OCI-LY3 (cell line): ENCODE data around the gene PTPRN2.

Experiments used
- H2AFZ ChIP-seq: fragments of 200-600, 300-600 bp; shearing (Covaris generic); 2 replicates; pipeline ENCODE4 v1.6.0; 2014; ENCODE audit warnings: antibody characterized with exemption, low read depth, low read length
- H3K27ac ChIP-seq: fragments of 200-600, 300-600 bp; sonication (generic); 2 replicates; pipeline ENCODE4 v1.5.1; 2014; ENCODE audit warnings: mild to moderate bottlenecking, low read length, moderate library complexity, mixed read lengths
- H3K27me3 ChIP-seq: fragments of 200-600, 300-600 bp; sonication (generic); 2 replicates; pipeline ENCODE4 v1.6.1; 2014; ENCODE audit warnings: low read depth, low read length, mixed read lengths
- H3K36me3 ChIP-seq: fragments of 200-600, 300-600 bp; sonication (generic); replicated peaks from 2 replicates; pipeline ENCODE3; 2014; ENCODE audit warnings: low read depth, low read length, mixed read lengths
- H3K4me1 ChIP-seq: fragments of 300-600, 200-600 bp; sonication (generic); 2 replicates; pipeline ENCODE4 v1.6.1; 2014; ENCODE audit warnings: low read length, mixed read lengths
- H3K4me2 ChIP-seq: fragments of 200-600, 300-600 bp; sonication (generic); 2 replicates; pipeline ENCODE4 v1.6.1; 2014; ENCODE audit warnings: low read length, mixed read lengths
- H3K4me3 ChIP-seq: fragments of 300-600, 200-600 bp; sonication (generic); 2 replicates; pipeline ENCODE4 v1.5.1; 2014; ENCODE audit warnings: antibody characterized with exemption, mild to moderate bottlenecking, low read length, moderate library complexity
- H3K79me2 ChIP-seq: fragments of 300-600, 200-600 bp; shearing (Covaris generic); 2 replicates; pipeline ENCODE4 v1.6.1; 2014; ENCODE audit warnings: mild to moderate bottlenecking, low read length, mixed read lengths
- H3K9ac ChIP-seq: fragments of 300-600, 200-600 bp; shearing (Covaris generic); 2 replicates; pipeline ENCODE4 v1.6.0; 2014; ENCODE audit warnings: mild to moderate bottlenecking, low read length, moderate library complexity
- H3K9me3 ChIP-seq: fragments of 200-600, 300-600 bp; shearing (Covaris generic); 2 replicates; pipeline ENCODE4 v1.6.1; 2014; ENCODE audit warnings: low read length, mixed read lengths; ENCODE audit not compliant: insufficient read depth
- H4K20me1 ChIP-seq: fragments of 200-600, 300-600 bp; sonication (generic); 2 replicates; pipeline ENCODE4 v1.6.1; 2016; ENCODE audit warnings: low read length, mixed read lengths; ENCODE audit not compliant: insufficient read depth
- EZH2phosphoT487 ChIP-seq: fragments of 200-600 bp; shearing (Covaris generic); IDR thresholded peaks from 2 replicates; pipeline ENCODE4 v1.6.1; 2018; ENCODE audit warnings: antibody characterized with exemption, mixed run types, low read depth
- TF ChIP-seq, protein P1 (sequence below): fragments of 200-600, 300-600 bp; sonication (generic); IDR thresholded peaks from 2 replicates; pipeline ENCODE4 v1.5.1; 2014; ENCODE audit warnings: antibody characterized with exemption, low read length, low read depth

Gene PTPRN2

GRCh38 chr7:157543791-157544190 is 1043.8 kb downstream of the PTPRN2 start:
- Histone ChIP-seq H3K4me3 (no peak overlapping the region), H3K9ac (no peak overlapping the region), H3K79me2 (no peaks in the 10 kb centered on the region), H3K9me3 (no peaks in the 10 kb centered on the region), H2AFZ (no peak overlapping the region), H3K4me2 (no peak overlapping the region), H3K36me3 (no peaks in the 10 kb centered on the region), H4K20me1 (no peaks in the 10 kb centered on the region), H3K4me1 (no peaks in the 10 kb centered on the region), H3K27me3 (no peaks in the 10 kb centered on the region), H3K27ac (no peak overlapping the region)
- TF ChIP-seq, protein P1, sequence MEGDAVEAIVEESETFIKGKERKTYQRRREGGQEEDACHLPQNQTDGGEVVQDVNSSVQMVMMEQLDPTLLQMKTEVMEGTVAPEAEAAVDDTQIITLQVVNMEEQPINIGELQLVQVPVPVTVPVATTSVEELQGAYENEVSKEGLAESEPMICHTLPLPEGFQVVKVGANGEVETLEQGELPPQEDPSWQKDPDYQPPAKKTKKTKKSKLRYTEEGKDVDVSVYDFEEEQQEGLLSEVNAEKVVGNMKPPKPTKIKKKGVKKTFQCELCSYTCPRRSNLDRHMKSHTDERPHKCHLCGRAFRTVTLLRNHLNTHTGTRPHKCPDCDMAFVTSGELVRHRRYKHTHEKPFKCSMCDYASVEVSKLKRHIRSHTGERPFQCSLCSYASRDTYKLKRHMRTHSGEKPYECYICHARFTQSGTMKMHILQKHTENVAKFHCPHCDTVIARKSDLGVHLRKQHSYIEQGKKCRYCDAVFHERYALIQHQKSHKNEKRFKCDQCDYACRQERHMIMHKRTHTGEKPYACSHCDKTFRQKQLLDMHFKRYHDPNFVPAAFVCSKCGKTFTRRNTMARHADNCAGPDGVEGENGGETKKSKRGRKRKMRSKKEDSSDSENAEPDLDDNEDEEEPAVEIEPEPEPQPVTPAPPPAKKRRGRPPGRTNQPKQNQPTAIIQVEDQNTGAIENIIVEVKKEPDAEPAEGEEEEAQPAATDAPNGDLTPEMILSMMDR: no peak
- TF ChIP-seq EZH2phosphoT487: no peak

DNA sequence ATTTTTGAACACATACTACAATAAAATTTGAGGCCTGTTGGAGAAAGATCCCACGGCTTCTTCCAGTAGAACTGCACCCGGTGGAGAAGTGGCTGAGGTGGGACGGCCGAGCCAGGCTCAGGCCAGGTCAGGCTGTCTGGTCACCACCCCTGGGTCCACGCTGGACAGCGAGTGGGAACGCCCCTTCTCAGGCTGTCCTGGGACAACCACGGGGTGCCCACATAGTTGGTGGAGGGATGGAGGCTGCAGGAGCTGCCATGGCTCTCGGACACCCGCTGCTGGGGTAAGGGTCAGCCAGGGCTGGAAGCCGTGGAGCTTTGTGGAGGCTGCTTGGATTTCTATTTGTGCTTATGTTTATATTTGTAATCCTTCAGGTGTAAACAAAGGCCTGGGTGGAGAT is 1044.3 kb downstream of the PTPRN2 start:
- Histone ChIP-seq H3K9me3 (no peaks in the 10 kb centered on the region), H3K4me1 (no peaks in the 10 kb centered on the region), H3K4me2 (no peak overlapping the region), H3K27ac (no peak overlapping the region), H3K79me2 (no peaks in the 10 kb centered on the region), H4K20me1 (no peaks in the 10 kb centered on the region), H2AFZ (no peak overlapping the region), H3K9ac (no peak overlapping the region), H3K4me3 (no peak overlapping the region), H3K36me3 (no peaks in the 10 kb centered on the region), H3K27me3 (no peaks in the 10 kb centered on the region)
- no peak for TF ChIP-seq EZH2phosphoT487
- TF ChIP-seq, protein P1: no peak

GRCh38 chr7:157542068-157543021 is 1045.3 kb downstream of the PTPRN2 start:
- no peak for TF ChIP-seq EZH2phosphoT487
- TF ChIP-seq, protein P1: no peak

GRCh38 chr7:157541295-157542067 is 1046.1 kb downstream of the PTPRN2 start:
- Histone ChIP-seq H3K4me1 (no peaks in the 10 kb centered on the region), H3K4me2 (no peak overlapping the region), H2AFZ (no peak overlapping the region), H3K36me3 (no peaks in the 10 kb centered on the region), H3K4me3 (no peak overlapping the region), H4K20me1 (no peaks in the 10 kb centered on the region), H3K9ac (no peak overlapping the region), H3K27ac (no peak overlapping the region), H3K9me3 (no peaks in the 10 kb centered on the region), H3K27me3 (no peaks in the 10 kb centered on the region), H3K79me2 (no peaks in the 10 kb centered on the region)
- TF ChIP-seq, protein P1: no peak
- no peak for TF ChIP-seq EZH2phosphoT487

More at GRCh38 chr7:157542068-157543021, 1045.3 kb downstream of the PTPRN2 start:
- H3K27ac ChIP-seq: no peak overlapping the region
- no peak overlapping the region for H3K4me3 ChIP-seq
- H3K36me3 ChIP-seq: no peaks in the 10 kb centered on the region
- H3K4me1 ChIP-seq: no peaks in the 10 kb centered on the region
- H3K4me2 ChIP-seq: no peak overlapping the region
- H3K79me2 ChIP-seq: no peaks in the 10 kb centered on the region
- no peak overlapping the region for H3K9ac ChIP-seq
- no peaks in the 10 kb centered on the region for H3K9me3 ChIP-seq
- H2AFZ ChIP-seq: no peak overlapping the region
- no peaks in the 10 kb centered on the region for H3K27me3 ChIP-seq
- no peaks in the 10 kb centered on the region for H4K20me1 ChIP-seq
